Activated CD4-positive, alpha-beta T cell treated with anti-CD3 and anti-CD28 coated beads for 1 hour (primary cell): Measurements from ENCODE around the gene TMEM63B.
"Not testable (repeated sequence)": the region's sequence is repeated elsewhere in the genome, so short reads cannot be mapped to it uniquely, and the experiment has no call there.

Experiments used
- DNase-seq: peaks from one replicate; pipeline ENCODE4 v3.0.0-alpha.2; 2020

TMEM63B gene

DNA sequence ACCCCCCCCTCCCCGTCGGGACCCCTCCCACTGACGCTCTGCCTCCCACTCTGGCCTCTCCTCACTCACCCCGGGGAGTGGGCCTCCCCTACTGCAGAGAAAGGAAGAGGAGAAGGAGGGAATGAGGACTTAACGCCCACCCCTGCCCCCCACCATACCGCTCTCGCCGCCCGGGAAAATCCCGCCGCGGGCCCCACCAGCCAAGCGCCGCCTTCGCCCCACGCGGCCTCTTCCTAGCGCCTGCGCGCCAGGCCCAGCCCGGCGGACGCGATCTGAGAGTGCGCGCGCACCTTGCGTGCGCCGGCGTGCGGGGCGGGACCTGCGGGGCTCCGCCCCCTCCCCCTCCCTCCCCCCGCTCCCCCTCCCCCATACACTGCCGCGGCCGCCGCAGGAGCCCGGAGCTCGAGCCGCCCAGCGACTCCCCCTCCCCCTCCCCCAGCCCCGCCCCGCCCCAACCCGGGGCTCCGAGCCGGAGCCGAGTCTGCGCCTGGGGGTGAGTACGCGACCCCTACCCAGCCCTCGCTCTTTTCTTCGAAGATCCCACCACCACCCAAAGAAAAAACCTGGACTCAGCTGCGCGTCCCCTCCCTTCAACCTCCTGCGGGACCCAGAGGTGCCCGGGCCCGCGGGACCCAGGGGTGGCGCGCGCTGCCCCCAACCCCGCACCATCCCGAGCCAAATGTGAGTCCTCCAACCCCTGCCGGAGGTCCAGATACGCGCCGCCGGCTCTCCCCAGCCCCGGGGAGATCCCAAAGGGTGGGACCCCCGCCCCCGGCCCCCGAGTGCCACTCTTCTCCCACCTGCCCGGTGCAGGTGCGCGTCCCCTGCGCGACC is at the start of gene TMEM63B, which contains the start of gene MRPL14:
Gene TMEM63B, plus strand, starts transcription at position 369 of the 834 bp plus-strand sequence. CDS start 7,031 bp downstream, outside the sequence.
Gene MRPL14, minus strand, starts transcription at position 267 of the 834 bp plus-strand sequence. CDS start 10,841 bp downstream, outside the sequence.
- DNase-seq: peak; percentile 91

DNA sequence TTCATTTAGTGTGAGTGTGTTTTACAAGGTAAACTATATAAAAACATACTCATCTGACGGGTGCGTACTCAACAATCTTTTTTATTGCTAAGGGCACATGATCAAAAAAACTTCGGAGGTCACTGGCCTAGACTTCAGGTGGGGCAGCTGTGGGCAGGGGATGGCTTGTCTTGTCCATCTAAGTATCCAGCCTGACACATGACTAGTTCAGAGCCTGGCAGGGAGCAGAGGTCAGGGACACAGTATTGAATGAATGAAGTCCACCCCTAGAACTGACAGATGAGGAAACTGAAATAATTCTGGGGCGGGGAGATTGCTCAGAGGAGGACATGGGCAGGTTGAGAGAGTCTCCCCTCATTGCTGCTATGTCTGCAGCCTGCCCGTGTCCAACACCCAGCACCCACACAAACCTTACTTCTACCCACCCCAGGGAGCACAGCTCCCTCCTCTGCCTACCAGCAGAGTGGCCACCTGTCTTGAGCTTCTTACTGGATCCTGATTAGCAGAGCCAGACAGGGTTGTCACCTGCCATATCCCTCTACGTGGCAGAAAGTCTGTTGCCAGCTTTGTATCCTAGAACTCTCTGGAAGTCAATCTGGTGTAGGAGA is 49.0 kb upstream of the TMEM63B start:
- DNase-seq: no peak

DNA sequence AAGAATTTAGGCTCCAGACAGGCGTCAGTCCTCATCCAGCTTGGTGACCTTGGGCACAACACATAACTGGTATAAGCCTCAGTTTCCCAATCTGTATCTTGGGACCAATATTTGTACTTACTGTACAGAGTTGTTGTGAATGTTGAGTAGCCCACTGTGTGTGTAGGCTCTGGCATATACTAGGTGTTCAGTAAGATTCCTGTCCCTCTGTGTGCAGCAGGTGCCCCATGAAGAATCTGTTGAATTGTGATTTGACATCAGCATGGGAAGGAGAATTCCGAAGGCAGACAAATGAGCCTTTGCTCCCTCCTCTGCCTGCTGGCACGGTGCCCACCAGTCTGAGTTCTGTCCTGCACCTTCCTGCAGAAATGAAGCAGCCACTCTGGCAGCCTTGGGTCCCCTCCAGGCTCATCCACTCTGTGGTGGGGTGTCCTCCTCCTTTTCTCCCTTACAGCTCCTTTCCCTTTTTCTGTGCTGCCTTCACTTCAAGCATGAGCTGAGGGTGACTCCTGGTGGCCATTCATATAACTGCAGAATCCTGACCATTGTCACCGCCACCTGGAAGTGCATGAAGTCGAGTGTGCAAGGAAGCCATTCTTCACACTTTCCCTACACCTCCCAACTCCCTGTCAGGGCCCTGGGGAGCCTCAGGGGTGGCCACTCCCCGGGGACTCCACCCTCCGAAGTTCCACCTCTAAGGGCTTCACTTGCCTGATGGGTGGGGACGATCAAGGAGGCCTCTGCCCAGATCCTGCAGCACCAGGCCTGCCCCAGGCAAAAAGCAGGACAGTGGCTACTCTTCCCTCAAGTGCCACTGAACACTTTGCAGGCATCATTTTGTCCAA is 48.3 kb upstream of the TMEM63B start:
- DNase-seq: peak; percentile 44

DNA sequence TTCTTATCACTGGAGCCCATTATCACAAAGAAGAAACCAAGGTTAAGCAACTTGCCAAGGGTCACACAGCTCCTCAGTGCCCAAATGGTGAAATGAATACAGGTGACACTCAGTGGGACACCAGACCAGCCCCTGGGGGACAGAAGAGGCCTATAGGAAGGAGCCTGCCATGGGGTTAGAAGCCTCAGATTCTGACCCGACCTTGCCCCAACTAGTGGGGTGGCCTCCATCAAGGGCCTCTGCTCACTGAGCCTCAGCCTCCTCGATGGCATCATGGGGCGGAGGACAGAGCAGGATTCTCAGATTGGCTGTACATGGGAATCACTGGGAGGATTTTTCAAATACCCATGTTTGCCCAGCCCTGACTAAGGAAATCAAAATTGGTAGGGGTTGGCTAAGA is 47.7 kb upstream of the TMEM63B start:
- DNase-seq: no peak

DNA sequence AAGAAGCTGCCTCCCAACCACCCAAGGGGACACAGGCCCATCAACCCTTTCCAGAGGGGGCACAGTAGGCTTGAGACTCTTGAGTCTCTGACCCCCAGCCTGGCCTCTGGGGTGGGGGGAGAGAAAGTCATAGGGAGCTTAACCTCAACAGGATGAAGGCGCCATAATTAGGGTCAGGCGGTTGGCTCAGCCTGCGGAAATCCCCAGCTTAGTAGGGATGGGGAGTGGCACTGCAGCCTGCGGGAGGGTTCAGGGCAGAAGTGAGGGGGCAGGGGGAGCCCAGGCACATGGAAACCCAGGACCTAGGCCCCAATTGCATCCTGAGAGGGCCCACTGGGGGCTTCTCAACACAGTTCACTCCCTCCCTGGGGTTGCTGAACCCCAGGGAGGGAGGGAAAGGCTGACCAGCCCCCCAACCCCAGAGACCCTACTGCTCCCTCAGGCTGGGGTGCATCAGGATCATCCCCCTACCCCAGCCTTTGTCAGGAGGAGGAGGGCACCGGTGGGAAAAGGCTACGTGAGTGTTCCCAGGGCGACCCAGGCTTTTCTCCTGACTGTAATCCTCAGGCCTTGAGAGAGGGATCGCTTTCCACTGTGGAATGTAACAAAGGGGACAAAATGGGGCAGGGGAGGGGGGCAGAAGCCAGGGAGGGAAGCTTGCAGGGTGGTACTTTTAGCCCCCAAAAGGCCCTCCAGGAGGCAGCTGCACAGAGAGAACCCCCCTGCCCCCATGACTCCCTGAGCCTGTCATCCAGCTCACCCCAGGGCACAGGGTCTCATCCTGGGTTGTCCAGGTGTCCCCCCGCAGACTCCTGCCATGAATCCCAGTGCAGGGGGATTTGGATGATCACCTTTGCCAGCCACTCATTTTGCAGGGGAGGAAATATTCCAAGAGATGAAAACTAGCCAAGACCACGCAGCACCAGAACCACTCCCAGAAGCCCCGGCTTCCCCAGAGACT is 46.5 kb upstream of the TMEM63B start:
- no peak for DNase-seq

DNA sequence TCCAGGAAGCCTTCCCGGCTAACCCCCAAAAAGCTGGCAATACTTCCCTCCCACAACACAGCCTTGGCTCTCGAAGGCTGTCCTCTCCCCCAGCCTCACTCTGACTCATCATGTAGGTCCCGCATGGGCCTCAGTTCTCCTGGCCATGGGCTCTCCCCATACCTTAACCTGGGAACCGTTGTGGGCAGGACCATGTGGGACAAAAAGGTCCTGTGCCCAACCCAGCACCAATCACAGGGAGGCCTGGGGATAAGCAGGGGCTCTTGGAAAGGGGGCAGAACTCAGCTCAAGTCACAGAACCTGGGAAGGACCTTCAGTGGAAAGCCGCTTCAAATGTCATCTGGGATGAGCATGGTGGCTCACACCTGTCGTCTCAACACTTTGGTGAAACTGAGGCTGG is 45.6 kb upstream of the TMEM63B start:
- no peak for DNase-seq

DNA sequence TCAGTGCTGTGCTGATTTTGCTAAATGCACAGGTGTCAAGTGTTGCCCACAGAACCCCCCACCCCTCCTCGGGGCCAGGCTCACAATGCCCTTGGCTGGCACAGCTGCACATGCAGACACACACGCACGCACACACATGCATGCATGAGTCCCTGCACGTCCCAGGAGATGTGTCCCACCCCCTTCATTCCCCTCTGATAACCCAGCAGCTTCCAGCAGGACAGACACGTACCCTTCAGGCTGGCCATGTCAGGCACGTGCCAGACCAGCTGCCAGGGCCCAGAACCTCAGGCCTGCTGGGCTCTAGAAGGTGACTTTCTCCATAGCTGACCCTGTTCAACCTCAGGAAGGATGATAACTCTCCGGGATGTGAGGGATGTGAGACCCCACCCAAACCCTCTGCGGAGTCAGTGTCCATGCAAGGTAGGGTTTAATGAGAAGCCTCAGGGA is 44.5 kb upstream of the TMEM63B start:
- no peak for DNase-seq

DNA sequence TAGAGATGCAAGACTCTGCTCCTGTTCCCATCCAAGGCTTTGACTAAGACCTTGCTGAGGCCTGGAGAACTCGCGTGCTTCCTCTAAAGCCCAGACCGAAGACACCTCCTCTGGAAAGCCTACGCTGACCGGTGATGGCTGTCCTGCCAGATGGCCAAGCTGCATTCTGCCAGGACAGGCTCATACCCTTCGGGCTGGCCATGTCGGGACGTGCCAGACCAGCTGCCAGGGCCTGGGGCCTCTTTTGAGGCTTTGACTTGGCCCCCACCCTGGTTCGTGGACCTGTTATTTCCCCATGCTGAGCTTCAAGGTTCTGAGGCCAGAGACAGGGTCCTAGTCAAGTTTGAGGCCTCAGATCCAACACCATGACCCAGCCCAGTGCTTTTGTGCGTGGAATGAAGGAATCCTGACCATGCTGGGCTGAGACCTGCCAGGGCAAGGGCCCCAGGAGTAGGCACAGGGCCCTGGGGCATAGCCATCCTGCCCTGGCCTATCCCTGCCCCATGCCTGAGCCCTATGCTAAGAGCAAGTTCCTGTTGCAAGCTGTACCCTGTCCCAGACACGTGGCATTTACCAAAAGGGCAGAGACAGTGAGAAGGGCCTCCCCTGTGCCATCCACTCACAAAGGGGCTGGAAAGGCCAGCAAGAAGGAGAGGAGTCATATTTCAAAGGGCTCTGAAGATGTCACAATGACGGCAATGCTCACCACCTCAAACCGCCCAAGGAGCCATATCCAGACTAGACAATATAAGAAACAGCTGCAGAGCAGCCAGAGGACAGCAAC is 42.9 kb upstream of the TMEM63B start:
- no peak for DNase-seq

DNA sequence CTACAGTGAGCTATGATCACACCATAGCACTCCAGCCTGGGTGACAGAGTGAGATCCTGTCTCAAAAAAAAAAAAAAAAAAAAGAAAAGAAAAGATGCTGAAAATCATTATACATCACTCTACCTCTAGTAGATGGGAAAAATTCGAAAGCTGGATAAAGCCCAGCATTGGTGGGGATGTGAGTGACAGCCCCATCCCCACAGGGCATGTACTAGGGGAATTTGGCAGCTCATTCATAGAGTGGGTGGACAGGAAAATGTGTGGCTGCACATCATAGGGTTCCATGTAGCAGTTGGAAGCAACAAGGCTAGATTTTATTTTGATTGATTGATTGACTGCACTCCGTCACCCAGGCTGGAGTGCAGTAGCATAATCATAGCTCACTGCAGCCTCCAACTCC is 42.1 kb upstream of the TMEM63B start:
- DNase-seq: no peak

DNA sequence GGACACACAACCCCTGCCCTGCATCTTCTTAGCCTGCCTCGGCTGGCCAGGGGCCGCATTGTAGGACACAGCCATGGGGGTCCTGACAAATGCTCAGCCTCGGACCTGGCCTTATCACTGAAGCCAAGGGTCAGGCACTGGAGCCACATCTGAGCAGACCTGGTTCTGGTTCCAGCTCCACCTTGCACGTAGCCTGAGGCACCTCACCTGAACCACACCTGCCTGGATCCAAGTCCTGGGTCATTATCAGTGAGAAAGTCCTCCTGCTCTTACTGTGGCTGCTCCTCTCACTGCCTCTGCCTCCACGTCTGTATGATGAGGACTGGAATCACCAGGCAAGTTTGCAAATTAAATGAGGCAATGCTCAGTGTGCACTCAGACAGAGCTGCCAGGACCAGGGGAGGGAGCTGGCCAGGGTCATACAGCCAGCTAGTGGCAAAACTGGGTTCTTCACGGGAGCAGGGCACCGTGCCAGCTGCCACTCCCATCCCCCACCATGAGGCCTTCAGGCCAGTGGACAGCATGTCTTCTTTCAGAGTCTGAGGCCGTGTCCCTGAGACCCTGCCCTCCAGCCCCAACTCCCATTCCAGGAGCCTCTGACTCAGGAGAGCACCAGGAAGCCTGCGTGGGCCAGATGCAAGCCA is 40.3 kb upstream of the TMEM63B start:
- no peak for DNase-seq

DNA sequence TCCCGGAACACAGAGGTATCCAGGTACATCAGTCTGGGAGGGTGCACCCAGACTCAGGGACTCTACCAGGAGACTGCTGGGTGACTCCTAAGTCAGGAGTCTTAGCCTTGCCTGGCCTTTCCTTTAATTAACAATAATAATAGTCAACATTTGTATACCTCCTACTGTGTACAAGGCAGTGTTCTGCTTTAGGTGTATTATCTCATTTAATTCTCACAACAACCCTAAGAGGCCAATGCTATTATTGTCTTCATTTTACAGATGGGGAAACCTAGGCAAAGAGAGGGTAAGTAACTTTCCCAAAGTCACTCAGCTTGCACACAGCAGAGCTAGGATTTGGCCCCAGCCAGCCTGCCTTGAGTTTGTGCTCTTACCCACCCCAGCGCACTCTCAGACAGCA is 39.7 kb upstream of the TMEM63B start:
- no peak for DNase-seq

DNA sequence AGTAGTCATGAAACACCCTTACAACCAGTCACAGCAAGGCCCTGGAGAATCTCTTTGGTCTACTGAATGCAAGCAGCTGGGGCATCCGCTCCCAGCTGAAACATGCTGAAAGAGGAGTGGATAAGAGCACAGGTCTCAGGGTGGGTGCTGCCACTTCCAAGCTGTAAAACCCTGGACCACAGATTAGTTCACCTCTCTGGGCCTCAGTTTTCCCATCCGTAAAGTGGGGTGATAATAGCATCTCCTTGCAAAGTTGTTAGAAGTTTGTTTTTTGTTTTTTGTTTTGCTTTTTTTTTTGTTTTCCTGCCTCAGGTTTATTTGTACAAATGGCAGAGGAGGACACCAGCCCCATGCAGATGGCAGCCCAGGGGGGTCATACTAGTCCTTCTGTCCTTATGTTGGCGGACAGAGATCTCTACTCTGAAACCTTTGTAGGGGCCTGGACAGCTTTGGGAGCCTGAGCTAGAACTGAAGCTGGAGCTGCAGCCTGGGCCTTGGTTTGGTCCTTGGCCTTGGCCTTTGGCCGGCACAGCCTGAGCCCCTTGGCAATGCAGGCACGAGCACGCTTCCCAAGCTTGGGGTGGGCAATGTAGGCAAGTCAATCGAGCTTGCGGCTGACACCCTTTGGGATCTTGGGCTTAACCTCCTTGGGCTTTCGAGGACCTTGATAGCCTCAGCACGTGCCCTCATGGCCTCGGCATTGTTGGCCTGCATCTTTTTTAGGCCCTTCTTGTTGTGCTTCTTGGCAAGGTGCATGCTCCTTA is 38.3 kb upstream of the TMEM63B start:
- DNase-seq: no peak

DNA sequence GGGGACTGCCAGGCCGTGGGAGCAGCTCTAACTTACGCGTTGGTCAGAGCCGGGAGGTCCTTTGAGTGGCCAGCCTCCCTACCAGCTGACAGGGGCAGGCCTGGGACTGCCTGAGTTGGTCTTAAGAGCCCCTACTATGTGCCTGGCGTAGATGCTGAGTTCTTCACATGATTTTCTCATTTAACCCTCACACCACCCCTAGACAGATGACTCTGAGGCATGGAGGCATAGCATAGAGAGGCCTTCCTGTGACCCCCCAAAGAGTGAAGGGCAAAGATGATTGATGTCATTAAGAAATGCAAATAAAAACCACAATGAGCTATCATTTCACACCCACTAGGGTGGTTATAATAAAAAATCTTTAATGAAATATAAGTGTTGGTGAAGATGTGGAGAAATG is 36.9 kb upstream of the TMEM63B start:
- no peak for DNase-seq

DNA sequence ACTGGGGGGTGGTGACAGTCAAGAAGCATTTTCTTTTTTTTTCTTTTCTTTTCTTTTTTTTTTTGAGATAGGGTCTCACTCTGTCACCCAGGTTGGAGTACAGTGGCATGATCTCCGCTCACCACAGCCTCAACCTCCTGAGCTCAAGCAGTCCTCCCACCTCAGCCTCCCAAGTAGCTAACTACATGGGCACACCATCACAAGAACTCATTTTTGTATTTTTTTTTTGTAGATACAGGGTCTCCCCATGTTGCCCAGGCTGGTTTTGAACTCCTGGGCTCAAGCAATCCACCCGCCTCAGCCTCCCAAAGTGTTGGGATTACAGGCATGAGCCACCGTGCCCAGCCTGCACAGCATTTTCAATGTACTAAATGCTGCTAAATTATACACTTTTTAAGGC is 36.0 kb upstream of the TMEM63B start:
- DNase-seq: not testable (repeated sequence)

DNA sequence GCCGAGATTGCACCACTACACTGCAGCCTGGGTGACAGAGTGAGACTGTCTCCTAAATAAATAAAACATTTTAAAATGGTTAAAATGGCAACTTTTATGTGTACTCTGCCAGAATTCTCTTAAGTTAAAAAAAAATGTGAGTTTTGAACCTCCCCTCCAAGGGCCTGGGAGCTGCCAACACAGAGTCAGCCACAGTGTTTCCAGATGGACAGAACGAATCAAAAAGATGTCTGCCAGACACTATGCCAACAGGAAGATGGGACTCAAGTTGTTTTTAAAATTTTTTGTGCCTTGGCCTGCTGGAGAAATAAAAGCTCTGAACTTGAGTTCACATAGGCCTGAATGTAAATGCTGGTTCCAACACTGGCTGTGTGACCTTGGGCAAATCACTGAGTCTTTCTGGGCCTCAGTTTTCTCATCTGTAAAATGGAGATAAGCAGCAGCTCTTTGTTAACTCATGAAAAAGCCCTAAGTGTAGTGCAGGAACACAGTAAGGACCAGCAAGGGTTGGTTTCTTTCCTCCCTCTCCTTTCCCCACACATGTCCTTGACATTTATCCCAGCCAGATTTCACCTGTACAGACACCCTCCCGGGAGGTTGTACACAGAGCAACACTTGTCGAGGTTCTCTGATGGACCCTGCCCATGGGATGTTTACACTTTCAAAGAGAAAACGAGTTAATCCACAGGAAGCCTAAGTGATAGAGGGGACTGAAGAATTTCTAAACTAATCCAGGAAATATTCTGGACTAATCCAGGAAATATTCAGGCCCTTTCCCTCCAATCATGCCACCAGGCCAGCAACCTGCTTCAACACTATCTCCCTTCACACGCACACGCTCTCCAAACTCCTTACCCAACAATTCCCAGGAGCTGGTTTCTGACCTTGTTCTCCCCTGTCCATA is 35.1 kb upstream of the TMEM63B start:
- DNase-seq: no peak

DNA sequence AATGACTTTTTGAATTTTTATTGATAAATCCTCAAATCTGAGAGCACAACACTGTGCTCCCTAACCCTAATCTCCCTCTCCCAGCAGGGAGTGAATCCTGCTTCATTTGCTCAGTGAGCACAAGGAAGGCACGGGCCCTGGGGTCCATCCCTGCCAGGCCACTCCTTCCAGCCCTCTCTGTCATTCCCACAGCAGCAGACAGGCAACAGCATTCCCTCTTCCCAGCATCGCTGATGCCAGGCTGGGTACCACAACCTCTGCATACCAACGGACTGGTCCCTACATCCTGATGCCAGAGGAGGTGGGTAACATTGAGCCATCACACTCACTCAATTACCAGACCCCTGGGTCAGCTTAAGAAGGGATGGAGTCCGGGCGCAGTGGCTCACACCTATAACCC is 34.3 kb upstream of the TMEM63B start:
- DNase-seq: no peak

DNA sequence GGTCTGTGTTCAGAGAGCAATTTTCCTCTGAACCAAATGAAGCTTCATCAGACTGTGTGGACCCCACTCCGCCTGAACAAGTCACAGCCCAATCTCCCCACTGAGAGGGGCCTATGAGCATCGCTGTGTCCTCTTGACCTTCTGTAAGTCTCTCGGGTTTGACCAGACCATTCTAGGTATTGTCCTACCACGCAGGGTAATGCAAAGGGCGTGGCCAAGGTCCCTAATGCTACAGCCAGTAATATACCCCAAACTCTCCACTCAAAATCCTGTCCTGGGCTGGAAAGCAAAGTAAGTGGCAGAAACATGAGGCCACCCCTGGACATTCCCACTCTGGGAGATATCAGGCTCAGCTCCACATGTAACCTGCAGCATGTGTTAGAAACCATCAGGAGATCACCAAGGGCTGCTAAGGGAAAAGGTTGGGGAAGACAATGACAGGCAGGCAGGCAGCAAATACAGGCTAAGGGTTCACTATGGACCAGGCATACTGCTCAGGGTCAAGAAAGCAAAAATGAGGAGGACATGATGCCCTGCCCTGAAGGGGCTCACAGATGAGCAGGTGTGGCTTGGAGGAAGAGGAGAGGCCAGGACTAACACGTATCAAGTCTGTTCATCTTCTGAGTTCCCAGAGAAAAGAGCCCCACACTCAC is 33.5 kb upstream of the TMEM63B start:
- DNase-seq: no peak
